ENCODE data around the gene MARCHF9. TPM values are rescaled to one million over a fixed set of nuclear protein-coding genes. Genes with fewer than 3 reads are reported as not detected.

The MARCHF9 gene
- total and polyA plus RNA-seq, 2 donors (not counting 1 experiment from before 2014, with no cell fraction given): 81.4 to 128 TPM

- POLR2A ChIA-PET: interaction anchor here (0.6 to 1.5 kb wide), 3 partner anchors 8 to 300 kb away, joined by 3 to 5 read pairs (median 3); no protein-coding TSS in a partner anchor
- peak overlapping the region; percentile 45 to 70 for H3K27ac ChIP-seq (ENCODE audit: low read length in 2 of 2)
- CTCF ChIA-PET: interaction anchor here (0.5 to 4.0 kb wide), 13 partner anchors 11 to 158 kb away, joined by 3 to 21 read pairs (median 6); partner anchors contain the start of genes CDK4, CYP27B1, EEF1AKMT3 and METTL1
- peak overlapping the region; percentile 83 for H3K27ac Mint-ChIP-seq
- no peak for TF ChIP-seq EZH2 (IDR thresholded peaks at IDR 0.05; ENCODE audit: borderline replicate concordance, insufficient read depth, low read depth, low read length, poor library complexity, severe bottlenecking)
- no peak for TF ChIP-seq CTCF (IDR thresholded peaks at IDR 0.05)
- 0% methylated on average over 3 of the region's 5 CpGs for WGBS (ENCODE audit: insufficient coverage)
- H3K27me3 Mint-ChIP-seq: no peaks in the 10 kb centered on the region
- DNase-seq (peak; percentile 78), ATAC-seq (ENCODE audit: low read depth) (peak; percentile 29)
- H3K4me3 ChIP-seq (ENCODE audit: control extremely low read depth in 1 of 5, extremely low read depth in 1 of 5, insufficient read depth in 1 of 5, low read depth in 2 of 5, low read length in 4 of 5): peak overlapping the region; percentile 43 to 79 (median 62)
- peaks cover 50% of the 10 kb centered on the region for H4K20me1 ChIP-seq (ENCODE audit: control insufficient read depth, insufficient read depth, low read length, poor library complexity, severe bottlenecking)
- H3K9me3 ChIP-seq (ENCODE audit: control extremely low read depth in 1 of 3, control insufficient read depth in 2 of 3, insufficient read depth in 1 of 3, low read length in 2 of 3): no peaks in the 10 kb centered on the region
- H3K9ac ChIP-seq (ENCODE audit: low read length): peak overlapping the region; percentile 60
- H3K4me1 Mint-ChIP-seq: peaks cover 52% of the 10 kb centered on the region
- intact Hi-C loops (cut with micrococcal nuclease): loop anchor here (5.0 kb wide), 2 partner anchors 41 to 109 kb away; partner anchors contain the start of genes B4GALNT1 and TSFM
- no peaks in the 10 kb centered on the region for H3K9me3 Mint-ChIP-seq (ENCODE audit: insufficient read depth)
- H2AFZ ChIP-seq (ENCODE audit: insufficient read depth, low read depth, low read length, poor library complexity, severe bottlenecking): peak overlapping the region; percentile 65
- peaks cover 0 to 23% of the 10 kb centered on the region in 2 experiments for H3K36me3 ChIP-seq (replicated peaks in 1 of 2; ENCODE audit: control extremely low read depth in 1 of 2, control insufficient read depth in 1 of 2, extremely low read depth in 1 of 2, insufficient read depth in 2 of 2, low read length in 1 of 2)
- peaks cover 43 to 56% of the 10 kb centered on the region in 2 donors for H3K4me1 ChIP-seq (ENCODE audit: control insufficient read depth in 2 of 2, insufficient read depth in 2 of 2, low read length in 2 of 2)
- peak overlapping the region; percentile 71 for H3K4me2 ChIP-seq (replicated peaks; ENCODE audit: low read depth, low read length, poor library complexity, severe bottlenecking)
- peaks cover 79% of the 10 kb centered on the region for H3K79me2 ChIP-seq (ENCODE audit: control insufficient read depth, insufficient read depth, low read length)
- no peaks in the 10 kb centered on the region for H3K27me3 ChIP-seq (replicated peaks in 1 of 4; ENCODE audit: control extremely low read depth in 1 of 4, control insufficient read depth in 3 of 4, insufficient read depth in 4 of 4, low read length in 3 of 4)
- H3K4me3 Mint-ChIP-seq: peak overlapping the region; percentile 84
Measured at GRCh38 chr12:57740656-57741412, 14.1 kb upstream of the MARCHF9 start.
